HCT116 (cell line): ENCODE data around the gene ENOPH1.

Source experiments
- CEBPB ChIP-seq: IDR thresholded peaks from 2 replicates; pipeline ENCODE4 v1.6.1; 2012; ENCODE audit warnings: low read depth
- CTCF ChIP-seq, 3 experiments: fragments of 200-600 bp in 1 of 3; sonication (generic) in 1 of 3; IDR thresholded peaks in 2 of 3; conservative IDR thresholded peaks in 1 of 3; 2 replicates each; pipeline ENCODE4 v1.5.1; 2012 to 2017; ENCODE audit warnings: low read depth in 2 of 3, low read length in 2 of 3, antibody characterized with exemption in 1 of 3, borderline replicate concordance in 1 of 3, control low read depth in 1 of 3, mild to moderate bottlenecking in 1 of 3, mixed read lengths in 1 of 3, mixed run types in 1 of 3, moderate library complexity in 1 of 3; ENCODE audit not compliant: insufficient read depth in 1 of 3
- EZH2 ChIP-seq: fragments of 200-600 bp; sonication (generic); IDR thresholded peaks from 2 replicates; pipeline ENCODE4 v1.6.1; 2017; ENCODE audit warnings: antibody characterized with exemption, mixed run types
- EZH2phosphoT487 ChIP-seq: fragments of 200-600 bp; IDR thresholded peaks from 2 replicates; pipeline ENCODE4 v1.6.1; 2018; ENCODE audit warnings: antibody characterized with exemption, borderline replicate concordance
- POLR2A ChIP-seq: IDR thresholded peaks from 2 replicates; pipeline ENCODE4 v1.7.0; 2011; ENCODE audit warnings: borderline replicate concordance; ENCODE audit not compliant: insufficient read depth, insufficient read length; ENCODE audit errors: extremely low read depth
- POLR2AphosphoS5 ChIP-seq: IDR thresholded peaks from 2 replicates; pipeline ENCODE4 v1.6.1; 2011; ENCODE audit warnings: mild to moderate bottlenecking, low read depth, low read length, moderate library complexity
- RAD21 ChIP-seq: IDR thresholded peaks from 2 replicates; pipeline ENCODE4 v1.6.1; 2012; ENCODE audit warnings: low read depth, mild to moderate bottlenecking
- REST ChIP-seq: IDR thresholded peaks from 2 replicates; pipeline ENCODE4 v1.6.1; 2012; ENCODE audit warnings: low read depth
- SIN3A ChIP-seq: IDR thresholded peaks from 2 replicates; pipeline ENCODE4 v1.6.1; 2012; ENCODE audit warnings: low read depth
- SP1 ChIP-seq: IDR thresholded peaks from 2 replicates; pipeline ENCODE4 v1.6.1; 2012; ENCODE audit warnings: low read depth
- ZBTB33 ChIP-seq: IDR thresholded peaks from 2 replicates; pipeline ENCODE4 v1.6.1; 2011; ENCODE audit warnings: mild to moderate bottlenecking, low read length, moderate library complexity; ENCODE audit not compliant: insufficient replicate concordance; ENCODE audit errors: extremely low read depth
- TF ChIP-seq, protein P1 (sequence below): IDR thresholded peaks from 2 replicates; pipeline ENCODE4 v1.6.1; 2012

GRCh38 chr4:82439088-82439487, 8.7 kb downstream of the ENOPH1 start:
- TF ChIP-seq CTCF (IDR thresholded peaks at IDR 0.05 in 2 of 3, conservative IDR thresholded peaks at IDR 0.05 in 1 of 3; ENCODE audit: borderline replicate concordance in 1 of 3, insufficient read depth in 1 of 3, low read depth in 2 of 3, low read length in 2 of 3) (no peak), EZH2phosphoT487 (no peak), POLR2A (no peak), ZBTB33 (no peak), EZH2 (no peak), SIN3A (no peak), RAD21 (no peak), CEBPB (no peak), REST (no peak), SP1 (no peak), POLR2AphosphoS5 (no peak)
- TF ChIP-seq, protein P1, sequence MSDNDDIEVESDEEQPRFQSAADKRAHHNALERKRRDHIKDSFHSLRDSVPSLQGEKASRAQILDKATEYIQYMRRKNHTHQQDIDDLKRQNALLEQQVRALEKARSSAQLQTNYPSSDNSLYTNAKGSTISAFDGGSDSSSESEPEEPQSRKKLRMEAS, result no peak
